ENCODE results near the gene NTN1. TPM values are rescaled to one million over a fixed set of nuclear protein-coding genes. Genes with fewer than 3 reads are reported as not detected.
"Not testable (repeated sequence)": the region's sequence is repeated elsewhere in the genome, so short reads cannot be mapped to it uniquely, and the experiment has no call there.

The NTN1 gene
- total and polyA plus RNA-seq, 9 donors, result 0.28 to 12.5 (median 1.8) TPM

- H3K27me3 ChIP-seq, result no peaks in the 10 kb centered on the region
- no peak for TF ChIP-seq EP300 (IDR thresholded peaks at IDR 0.05)
- no peak for TF ChIP-seq POLR2A (IDR thresholded peaks at IDR 0.05)
- TF ChIP-seq CTCF (IDR thresholded peaks at IDR 0.05), result no peak
- no peak for DNase-seq
- WGBS, 3 donors, result 59 to 69% (median 62%) methylated on average over 9 of the region's 9 CpGs
- H3K4me1 ChIP-seq (ENCODE audit: insufficient read depth), result no peaks in the 10 kb centered on the region
- no peak overlapping the region for H3K27ac ChIP-seq
- H3K4me3 ChIP-seq, result no peak overlapping the region
- H3K9me3 ChIP-seq, result no peaks in the 10 kb centered on the region
- intact Hi-C loops (cut with DNase I), result no loop called here
- no peaks in the 10 kb centered on the region for H3K36me3 ChIP-seq
Observed at GRCh38 chr17:9105068-9105868, 84.0 kb downstream of the NTN1 start.

- H3K36me3 ChIP-seq; H3K9me3 ChIP-seq; H3K27ac ChIP-seq; H3K4me1 ChIP-seq (ENCODE audit: insufficient read depth); intact Hi-C loops (cut with DNase I); H3K4me3 ChIP-seq; DNase-seq; H3K27me3 ChIP-seq: not testable (repeated sequence)
- WGBS, 3 donors, result 84 to 89% (median 85%) methylated on average over 9 of the region's 9 CpGs
Observed at GRCh38 chr17:9106278-9106677, 85.0 kb downstream of the NTN1 start.

- intact Hi-C loops (cut with DNase I), result no loop called here
- no peak for DNase-seq
- Histone ChIP-seq H3K36me3 (no peaks in the 10 kb centered on the region), H3K9me3 (no peaks in the 10 kb centered on the region), H3K27me3 (no peaks in the 10 kb centered on the region), H3K4me1 (ENCODE audit: insufficient read depth) (no peaks in the 10 kb centered on the region), H3K27ac (no peak overlapping the region), H3K4me3 (no peak overlapping the region)
- TF ChIP-seq POLR2A (IDR thresholded peaks at IDR 0.05), result no peak
- no peak for TF ChIP-seq EP300 (IDR thresholded peaks at IDR 0.05)
- no peak for TF ChIP-seq CTCF (IDR thresholded peaks at IDR 0.05)
- 42 to 68% (median 61%) methylated on average over 4 of the region's 4 CpGs for WGBS, 3 donors
Observed at GRCh38 chr17:9107527-9107926, 86.2 kb downstream of the NTN1 start.

DNA sequence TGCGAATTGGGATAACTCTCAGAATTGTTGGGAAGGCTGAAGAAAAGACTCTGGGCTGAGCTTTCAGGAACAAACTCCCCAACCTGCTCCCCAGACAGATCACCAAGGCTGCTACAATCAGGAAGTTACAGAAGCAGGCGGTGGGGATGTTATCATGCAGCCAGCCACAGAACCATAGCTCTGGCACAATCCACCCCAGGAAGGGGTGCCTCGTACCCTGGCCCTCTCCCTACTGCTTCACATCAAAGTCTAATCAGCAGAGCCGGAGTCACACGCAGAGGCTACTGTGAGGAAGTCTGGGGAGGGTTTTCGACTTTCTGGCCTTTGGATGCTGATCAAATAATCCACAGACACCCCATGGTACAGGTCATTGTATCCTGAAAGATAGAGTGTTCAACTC is 86.8 kb downstream of the NTN1 start:
- Histone ChIP-seq H3K4me1 (ENCODE audit: insufficient read depth) (no peaks in the 10 kb centered on the region), H3K4me3 (no peak overlapping the region), H3K27ac (no peak overlapping the region), H3K27me3 (no peaks in the 10 kb centered on the region), H3K36me3 (no peaks in the 10 kb centered on the region), H3K9me3 (no peaks in the 10 kb centered on the region)
- TF ChIP-seq POLR2A (IDR thresholded peaks at IDR 0.05) (no peak), EP300 (IDR thresholded peaks at IDR 0.05) (no peak), CTCF (IDR thresholded peaks at IDR 0.05) (no peak)
- DNase-seq, result no peak
- intact Hi-C loops (cut with DNase I), result no loop called here
- WGBS, 3 donors, result 35 to 59% (median 39%) methylated on average over 6 of the region's 6 CpGs

- no peak overlapping the region for H3K27ac ChIP-seq
- H3K4me3 ChIP-seq, result no peak overlapping the region
- H3K36me3 ChIP-seq, result no peaks in the 10 kb centered on the region
- TF ChIP-seq POLR2A (IDR thresholded peaks at IDR 0.05) (no peak), CTCF (IDR thresholded peaks at IDR 0.05) (no peak), EP300 (IDR thresholded peaks at IDR 0.05) (no peak)
- H3K4me1 ChIP-seq (ENCODE audit: insufficient read depth), result no peaks in the 10 kb centered on the region
- H3K9me3 ChIP-seq, result no peaks in the 10 kb centered on the region
- H3K27me3 ChIP-seq, result no peaks in the 10 kb centered on the region
- 74 to 91% (median 91%) methylated on average over 4 of the region's 4 CpGs for WGBS, 3 donors
- intact Hi-C loops (cut with DNase I), result no loop called here
- no peak for DNase-seq
Observed at GRCh38 chr17:9109933-9110332, 88.6 kb downstream of the NTN1 start.

Measured in ovary (tissue), 9 donors.